Dedifferentiated amniotic fluid mesenchymal stem cell (primary cell): ENCODE results near the gene UPF3A.
"Not testable (repeated sequence)": the region's sequence is repeated elsewhere in the genome, so short reads cannot be mapped to it uniquely, and the experiment has no call there.

Experiments used
- DNase-seq: peaks from one replicate; pipeline ENCODE4 v3.0.0-alpha.2; 2016; ENCODE audit errors: extremely low spot score

The UPF3A gene

GRCh38 chr13:114263578-114263977, 17.8 kb upstream of the UPF3A start:
- no peak for DNase-seq

GRCh38 chr13:114264313-114264712, 17.1 kb upstream of the UPF3A start:
- not testable (repeated sequence) for DNase-seq

- peak; percentile 75 for DNase-seq
These were observed 16.4 kb upstream of the UPF3A start for GRCh38 chr13:114264886-114265611.

GRCh38 chr13:114266241-114266640, 15.2 kb upstream of the UPF3A start:
- no peak for DNase-seq

- no peak for DNase-seq
These were observed 12.8 kb upstream of the UPF3A start for GRCh38 chr13:114268344-114269280.

GRCh38 chr13:114269281-114269770, 12.1 kb upstream of the UPF3A start:
- no peak for DNase-seq

GRCh38 chr13:114272977-114273376, 8.4 kb upstream of the UPF3A start:
- DNase-seq: no peak

- no peak for DNase-seq
These were observed 6.1 kb upstream of the UPF3A start for GRCh38 chr13:114275304-114275703.

GRCh38 chr13:114279146-114279545, 2.3 kb upstream of the UPF3A start:
- no peak for DNase-seq

GRCh38 chr13:114279758-114280355, 1.5 kb upstream of the UPF3A start:
- no peak for DNase-seq

- DNase-seq: peak; percentile 37
These were observed 755 bp downstream of the UPF3A start for GRCh38 chr13:114282041-114282670.

- no peak for DNase-seq
These were observed 2.2 kb downstream of the UPF3A start for GRCh38 chr13:114283576-114283975.

- DNase-seq: no peak
These were observed 3.3 kb downstream of the UPF3A start for GRCh38 chr13:114284680-114285079.

GRCh38 chr13:114285166-114285808, 3.9 kb downstream of the UPF3A start:
- DNase-seq: no peak

GRCh38 chr13:114286808-114287207, 5.4 kb downstream of the UPF3A start:
- DNase-seq: peak; percentile 43

GRCh38 chr13:114288157-114288591, 6.8 kb downstream of the UPF3A start:
- no peak for DNase-seq

- no peak for DNase-seq
These were observed 15.0 kb downstream of the UPF3A start for GRCh38 chr13:114296448-114296847.

GRCh38 chr13:114296902-114297301, 15.5 kb downstream of the UPF3A start:
- DNase-seq: no peak

- no peak for DNase-seq
These were observed 17.5 kb downstream of the UPF3A start for GRCh38 chr13:114298866-114299265.

GRCh38 chr13:114299604-114300305, 18.4 kb downstream of the UPF3A start:
- no peak for DNase-seq
